Measurements from ENCODE around the gene NGEF. TPM values are rescaled to one million over a fixed set of nuclear protein-coding genes. Genes with fewer than 3 reads are reported as not detected.

NGEF gene
- total and polyA plus RNA-seq, 7 donors, result 0.13 to 0.51 (median 0.25) TPM; not detected in 1

DNA sequence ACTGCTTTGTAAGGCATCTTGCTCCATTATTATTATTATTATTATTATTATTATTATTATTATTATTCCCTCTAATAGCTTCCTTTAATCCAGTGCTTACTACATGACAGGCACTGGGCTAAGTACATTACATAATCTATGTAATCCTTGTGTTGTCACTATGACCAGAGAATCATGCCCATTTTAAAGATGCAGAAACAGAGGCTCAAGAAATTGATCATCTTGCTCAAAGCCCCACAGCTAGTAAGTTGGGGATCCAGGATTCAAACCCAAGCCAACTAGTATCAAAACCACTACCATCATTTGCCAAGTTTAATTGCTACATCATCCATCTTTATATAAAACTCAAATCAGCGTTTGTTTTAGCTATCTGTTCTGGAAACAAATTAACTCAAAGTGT is 594 bp upstream of the NGEF start:
- H3K27me3 ChIP-seq (ENCODE audit: insufficient read depth in 3 of 3, low read length in 2 of 3), result no peaks in the 10 kb centered on the region
- ATAC-seq (no peak), DNase-seq (no peak)
- WGBS, 3 donors, result 88 to 94% (median 91%) methylated on average over 1 of the region's 1 CpG
- H3K9me3 ChIP-seq, result no peaks in the 10 kb centered on the region
- TF ChIP-seq, protein P1, sequence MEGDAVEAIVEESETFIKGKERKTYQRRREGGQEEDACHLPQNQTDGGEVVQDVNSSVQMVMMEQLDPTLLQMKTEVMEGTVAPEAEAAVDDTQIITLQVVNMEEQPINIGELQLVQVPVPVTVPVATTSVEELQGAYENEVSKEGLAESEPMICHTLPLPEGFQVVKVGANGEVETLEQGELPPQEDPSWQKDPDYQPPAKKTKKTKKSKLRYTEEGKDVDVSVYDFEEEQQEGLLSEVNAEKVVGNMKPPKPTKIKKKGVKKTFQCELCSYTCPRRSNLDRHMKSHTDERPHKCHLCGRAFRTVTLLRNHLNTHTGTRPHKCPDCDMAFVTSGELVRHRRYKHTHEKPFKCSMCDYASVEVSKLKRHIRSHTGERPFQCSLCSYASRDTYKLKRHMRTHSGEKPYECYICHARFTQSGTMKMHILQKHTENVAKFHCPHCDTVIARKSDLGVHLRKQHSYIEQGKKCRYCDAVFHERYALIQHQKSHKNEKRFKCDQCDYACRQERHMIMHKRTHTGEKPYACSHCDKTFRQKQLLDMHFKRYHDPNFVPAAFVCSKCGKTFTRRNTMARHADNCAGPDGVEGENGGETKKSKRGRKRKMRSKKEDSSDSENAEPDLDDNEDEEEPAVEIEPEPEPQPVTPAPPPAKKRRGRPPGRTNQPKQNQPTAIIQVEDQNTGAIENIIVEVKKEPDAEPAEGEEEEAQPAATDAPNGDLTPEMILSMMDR (IDR thresholded peaks at IDR 0.05), result no peak
- no peaks in the 10 kb centered on the region for H3K36me3 ChIP-seq (ENCODE audit: insufficient read depth in 1 of 2, low read depth in 1 of 2)
- intact Hi-C loops (cut with DNase I), result no loop called here
- H3K4me1 ChIP-seq, result no peaks in the 10 kb centered on the region
- no peak overlapping the region for H3K4me3 ChIP-seq
- H3K27ac ChIP-seq, result no peak overlapping the region

DNA sequence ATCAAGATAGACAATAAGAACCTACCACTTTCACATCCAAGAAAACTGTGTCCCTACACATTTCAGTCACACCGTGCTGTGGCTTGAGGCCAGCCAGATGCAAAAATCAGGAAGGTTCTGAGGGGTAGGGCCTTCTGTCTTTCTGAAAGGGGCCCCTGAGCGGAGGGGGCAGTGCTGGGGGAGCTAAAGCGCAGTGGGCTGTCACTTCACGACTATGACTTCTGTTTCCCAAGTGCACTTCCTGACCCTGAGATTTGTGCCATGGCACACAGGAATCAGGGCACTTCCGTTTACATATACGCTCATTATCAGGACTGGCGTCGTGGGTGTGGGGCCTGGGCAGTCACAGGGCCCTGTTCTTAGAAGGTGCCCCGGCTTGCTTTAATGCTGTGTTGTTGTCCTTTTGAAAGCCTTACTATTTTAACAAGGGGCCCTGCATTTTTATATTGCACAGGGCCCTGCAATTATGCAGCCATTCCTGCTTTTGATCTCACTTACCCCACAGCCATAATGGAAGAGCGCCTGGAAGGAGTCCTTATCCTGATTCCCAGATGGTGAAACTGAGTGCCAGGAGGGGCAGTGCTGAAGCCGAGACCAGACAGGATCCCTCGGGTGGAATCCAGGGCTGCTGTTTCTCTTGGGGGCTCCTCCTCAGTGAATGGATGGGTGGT is 620 bp downstream of the NGEF start:
- intact Hi-C loops (cut with DNase I), result no loop called here
- 61 to 66% (median 64%) methylated on average over 12 of the region's 12 CpGs for WGBS, 3 donors
- no peak for ATAC-seq

DNA sequence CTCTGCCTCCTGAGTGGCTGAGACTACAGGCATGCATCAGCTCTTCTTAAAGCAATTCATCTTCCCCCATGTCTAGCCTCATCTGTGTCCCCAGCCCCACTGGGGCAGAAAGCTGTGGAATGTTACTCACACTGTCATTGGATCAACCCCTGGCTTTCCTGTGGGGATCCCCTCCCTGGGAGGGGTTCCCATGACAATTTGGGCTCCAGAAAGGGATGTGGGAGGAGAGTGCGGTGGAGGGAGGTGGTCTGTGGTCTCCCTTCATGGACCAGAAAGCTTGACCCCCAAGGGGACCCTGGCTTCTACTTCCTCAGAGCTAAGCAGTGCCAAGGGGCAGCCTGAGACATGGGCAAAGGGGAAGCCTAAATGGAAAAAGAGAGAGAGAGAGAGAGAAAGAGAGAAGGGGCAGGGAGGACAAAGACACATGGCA is 1.3 kb downstream of the NGEF start:
- Histone ChIP-seq H3K27ac (no peak overlapping the region), H3K4me1 (no peaks in the 10 kb centered on the region), H3K4me3 (no peak overlapping the region), H3K27me3 (ENCODE audit: insufficient read depth in 3 of 3, low read length in 2 of 3) (no peaks in the 10 kb centered on the region), H3K36me3 (ENCODE audit: insufficient read depth in 1 of 2, low read depth in 1 of 2) (no peaks in the 10 kb centered on the region), H3K9me3 (no peaks in the 10 kb centered on the region)
- DNase-seq (no peak), ATAC-seq (no peak)
- TF ChIP-seq, protein P1 (IDR thresholded peaks at IDR 0.05), result no peak
- 86 to 100% (median 95%) methylated on average over 1 of the region's 1 CpG for WGBS, 3 donors
- intact Hi-C loops (cut with DNase I), result no loop called here

More for the DNA sequence above, 620 bp downstream of the NGEF start:
- H3K36me3 ChIP-seq (ENCODE audit: insufficient read depth in 1 of 2, low read depth in 1 of 2), result no peaks in the 10 kb centered on the region
- H3K27me3 ChIP-seq (ENCODE audit: insufficient read depth in 3 of 3, low read length in 2 of 3), result no peaks in the 10 kb centered on the region
- H3K9me3 ChIP-seq, result no peaks in the 10 kb centered on the region
- no peak overlapping the region for H3K27ac ChIP-seq
- H3K4me3 ChIP-seq, result no peak overlapping the region
- H3K4me1 ChIP-seq, result no peaks in the 10 kb centered on the region
- TF ChIP-seq, protein P1 (IDR thresholded peaks at IDR 0.05), result no peak
- DNase-seq, result no peak

DNA sequence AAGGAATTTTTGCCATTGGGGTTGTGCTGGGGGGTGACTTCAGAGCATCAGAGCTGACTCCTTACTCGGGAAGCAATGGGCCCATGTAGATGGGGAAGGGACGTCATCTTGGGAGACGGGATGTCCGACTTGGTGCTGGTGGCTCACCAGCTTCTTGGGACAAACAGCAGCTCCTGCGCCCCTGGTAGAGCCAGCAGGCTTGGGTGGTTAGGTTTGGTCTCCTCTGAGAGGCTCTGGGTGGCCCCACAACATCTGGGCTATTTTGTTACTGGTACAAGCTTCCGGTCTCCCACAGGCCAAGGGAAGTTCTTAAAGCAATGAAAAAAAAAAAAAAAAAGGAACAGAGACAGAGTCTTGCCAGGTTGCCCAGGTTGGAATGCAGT is 1.8 kb downstream of the NGEF start:
- H3K36me3 ChIP-seq (ENCODE audit: insufficient read depth in 1 of 2, low read depth in 1 of 2), result no peaks in the 10 kb centered on the region
- no peaks in the 10 kb centered on the region for H3K4me1 ChIP-seq
- intact Hi-C loops (cut with DNase I), result no loop called here
- H3K4me3 ChIP-seq, result no peak overlapping the region
- TF ChIP-seq, protein P1 (IDR thresholded peaks at IDR 0.05), result no peak
- no peak for ATAC-seq
- H3K27ac ChIP-seq, result no peak overlapping the region
- WGBS, 3 donors, result 91 to 95% (median 93%) methylated on average over 6 of the region's 6 CpGs
- DNase-seq, result no peak
- H3K27me3 ChIP-seq (ENCODE audit: insufficient read depth in 3 of 3, low read length in 2 of 3), result no peaks in the 10 kb centered on the region
- H3K9me3 ChIP-seq, result no peaks in the 10 kb centered on the region

Measured in psoas muscle (tissue), 8 donors.